Peyer's patch (tissue), 4 donors: Measurements from ENCODE around the gene GPR75. TPM values are rescaled to one million over a fixed set of nuclear protein-coding genes. Genes with fewer than 3 reads are reported as not detected.
"Not testable (repeated sequence)": the region's sequence is repeated elsewhere in the genome, so short reads cannot be mapped to it uniquely, and the experiment has no call there.

Experiments
- DNase-seq, 3 donors: peaks; one replicate each; pipeline ENCODE4 v3.0.0-alpha.2; 2017 to 2019
- H3K27ac ChIP-seq, 4 donors: fragments of 200-600 bp; sonication (generic); one replicate each; pipeline ENCODE4 v1.5.1; 2016 to 2019
- H3K27me3 ChIP-seq, 2 donors: fragments of 200-600 bp; sonication (generic); one replicate each; pipeline ENCODE4 v1.5.1; 2019
- H3K36me3 ChIP-seq, 3 donors: fragments of 200-600 bp; sonication (generic); one replicate each; pipeline ENCODE4 v1.5.1; 2016 to 2019
- H3K4me1 ChIP-seq, 4 donors: fragments of 200-600 bp; sonication (generic); one replicate each; pipeline ENCODE4 v1.5.1; 2016 to 2019
- H3K4me3 ChIP-seq, 4 donors: fragments of 200-600 bp; sonication (generic); 1 replicate in 3 of 4; 2 replicates in 1 of 4; pipeline ENCODE4 v1.5.1; 2016 to 2019; ENCODE audit warnings: mild to moderate bottlenecking in 1 of 4
- H3K9me3 ChIP-seq, 4 donors: fragments of 200-600 bp; sonication (generic); one replicate each; pipeline ENCODE4 v1.5.1; 2016 to 2019; ENCODE audit warnings: mild to moderate bottlenecking in 1 of 4
- POLR2A ChIP-seq, 2 donors: fragments of 450-650 bp; IDR thresholded peaks; one replicate each; pipeline ENCODE4 v1.5.1; 2017; ENCODE audit warnings: antibody characterized with exemption in 2 of 2, mild to moderate bottlenecking in 2 of 2, moderate library complexity in 2 of 2
- total RNA-seq, 4 donors: library from RNA; depleted of rRNA; stranded (reverse); fragments of >200 nt; gene quantifications; one replicate each; pipeline ENCODE4 v1.1.0, GENCODE V29; 2016
- TF ChIP-seq, protein P1 (sequence below), 6 experiments: fragments of 450-650 bp in 4 of 6; fragments of 200-600 bp in 2 of 6; sonication (generic) in 1 of 6; IDR thresholded peaks; one replicate each; pipeline ENCODE4 v1.5.1; 2017 to 2019; ENCODE audit warnings: antibody characterized with exemption in 6 of 6, mild to moderate bottlenecking in 3 of 6, moderate library complexity in 1 of 6

Gene GPR75
- total RNA-seq, 4 donors from 2014 or later = 2.5 to 25.6 (median 4.6) TPM

- not testable (repeated sequence) for DNase-seq, H3K27me3 ChIP-seq, H3K27ac ChIP-seq, H3K4me3 ChIP-seq, H3K9me3 ChIP-seq, H3K36me3 ChIP-seq, H3K4me1 ChIP-seq
- TF ChIP-seq, protein P1, sequence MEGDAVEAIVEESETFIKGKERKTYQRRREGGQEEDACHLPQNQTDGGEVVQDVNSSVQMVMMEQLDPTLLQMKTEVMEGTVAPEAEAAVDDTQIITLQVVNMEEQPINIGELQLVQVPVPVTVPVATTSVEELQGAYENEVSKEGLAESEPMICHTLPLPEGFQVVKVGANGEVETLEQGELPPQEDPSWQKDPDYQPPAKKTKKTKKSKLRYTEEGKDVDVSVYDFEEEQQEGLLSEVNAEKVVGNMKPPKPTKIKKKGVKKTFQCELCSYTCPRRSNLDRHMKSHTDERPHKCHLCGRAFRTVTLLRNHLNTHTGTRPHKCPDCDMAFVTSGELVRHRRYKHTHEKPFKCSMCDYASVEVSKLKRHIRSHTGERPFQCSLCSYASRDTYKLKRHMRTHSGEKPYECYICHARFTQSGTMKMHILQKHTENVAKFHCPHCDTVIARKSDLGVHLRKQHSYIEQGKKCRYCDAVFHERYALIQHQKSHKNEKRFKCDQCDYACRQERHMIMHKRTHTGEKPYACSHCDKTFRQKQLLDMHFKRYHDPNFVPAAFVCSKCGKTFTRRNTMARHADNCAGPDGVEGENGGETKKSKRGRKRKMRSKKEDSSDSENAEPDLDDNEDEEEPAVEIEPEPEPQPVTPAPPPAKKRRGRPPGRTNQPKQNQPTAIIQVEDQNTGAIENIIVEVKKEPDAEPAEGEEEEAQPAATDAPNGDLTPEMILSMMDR (IDR thresholded peaks at IDR 0.05) = peak in 4 of 6 experiments; percentile 12 to 48 (median 36)
These were observed 36.1 kb downstream of the GPR75 start for GRCh38 chr2:53823639-53824038.

DNA sequence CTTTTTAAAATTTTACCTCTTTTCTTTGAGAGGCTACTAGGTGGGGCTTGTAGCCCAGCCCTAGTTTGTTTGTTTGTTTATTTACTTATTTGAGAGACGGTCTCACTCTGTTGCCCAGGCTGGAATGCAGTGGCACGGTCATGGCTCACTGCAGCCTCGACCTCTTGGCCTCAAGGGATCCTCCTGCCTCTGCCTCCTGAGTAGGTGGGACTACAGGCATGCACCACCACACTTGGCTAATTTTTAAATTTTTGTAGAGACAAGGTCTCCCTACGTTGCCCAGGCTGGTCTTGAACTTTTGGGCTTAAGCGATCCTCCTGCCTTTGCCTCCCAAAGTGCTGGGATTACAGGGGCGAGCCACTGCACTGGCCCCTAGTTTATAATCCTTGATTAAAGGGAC lies 38.0 kb downstream of the GPR75 start:
- DNase-seq = no peak
- no peak overlapping the region for H3K27ac ChIP-seq
- H3K4me3 ChIP-seq = no peak overlapping the region
- no peaks in the 10 kb centered on the region for H3K27me3 ChIP-seq
- no peak for TF ChIP-seq POLR2A (IDR thresholded peaks at IDR 0.05)
- TF ChIP-seq, protein P1 (IDR thresholded peaks at IDR 0.05) = no peak
- peaks cover 0 to 5% (median 0%) of the 10 kb centered on the region in 4 donors for H3K4me1 ChIP-seq
- H3K36me3 ChIP-seq = peaks cover 0 to 18% (median 0%) of the 10 kb centered on the region in 3 donors
- no peaks in the 10 kb centered on the region for H3K9me3 ChIP-seq

DNA sequence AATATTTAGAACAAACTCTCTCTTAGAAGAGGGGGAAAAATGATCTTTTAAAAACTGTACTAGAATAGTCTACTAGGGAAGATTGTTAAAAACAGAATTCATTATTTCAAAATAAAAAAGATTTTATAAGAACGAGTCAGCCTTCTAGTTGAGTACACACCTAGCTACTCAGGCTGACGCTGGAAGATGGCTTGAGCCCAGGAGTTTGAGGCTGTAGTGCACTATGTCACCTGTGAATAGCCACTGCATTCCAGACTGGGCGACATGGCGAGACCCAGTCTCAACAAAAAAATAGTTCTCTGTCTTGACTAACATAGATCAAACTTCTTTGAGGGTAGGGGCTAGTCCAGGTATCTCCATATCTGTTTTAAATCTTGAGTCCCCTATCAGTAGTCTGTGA lies 39.1 kb downstream of the GPR75 start:
- H3K4me3 ChIP-seq = no peak overlapping the region
- DNase-seq = no peak
- peaks cover 0 to 28% (median 0%) of the 10 kb centered on the region in 3 donors for H3K36me3 ChIP-seq
- no peak overlapping the region for H3K27ac ChIP-seq
- TF ChIP-seq POLR2A (IDR thresholded peaks at IDR 0.05) = no peak
- TF ChIP-seq, protein P1 (IDR thresholded peaks at IDR 0.05) = no peak
- peaks cover 0 to 5% (median 0%) of the 10 kb centered on the region in 4 donors for H3K4me1 ChIP-seq
- H3K9me3 ChIP-seq = no peaks in the 10 kb centered on the region
- no peaks in the 10 kb centered on the region for H3K27me3 ChIP-seq

DNA sequence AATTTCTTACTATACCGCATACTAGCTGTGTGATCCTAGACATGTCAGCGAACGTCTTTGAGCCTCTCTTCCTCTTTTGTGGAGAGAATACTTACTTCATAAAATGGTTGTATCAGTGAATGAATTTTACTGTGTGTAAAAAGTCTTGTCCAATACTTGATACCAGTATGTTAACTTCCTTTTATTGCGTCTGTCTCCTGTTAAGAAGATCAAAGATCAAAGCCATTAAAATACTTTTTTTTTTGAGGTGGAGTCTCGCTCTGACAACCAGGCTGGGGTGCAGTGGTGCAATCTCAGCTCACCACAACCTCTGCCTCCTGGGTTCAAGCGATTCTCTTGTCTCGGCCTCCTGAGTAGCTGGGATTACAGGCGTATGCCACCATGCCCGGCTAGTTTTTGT lies 39.7 kb downstream of the GPR75 start:
- H3K9me3 ChIP-seq = no peaks in the 10 kb centered on the region
- H3K36me3 ChIP-seq = peaks cover 0 to 35% (median 0%) of the 10 kb centered on the region in 3 donors
- no peak overlapping the region for H3K4me3 ChIP-seq
- no peaks in the 10 kb centered on the region for H3K27me3 ChIP-seq
- peaks cover 0 to 5% (median 0%) of the 10 kb centered on the region in 4 donors for H3K4me1 ChIP-seq
- H3K27ac ChIP-seq = peak overlapping the region in 1 of 4 donors; percentile 33
- no peak for DNase-seq
- TF ChIP-seq, protein P1 (IDR thresholded peaks at IDR 0.05) = no peak
- no peak for TF ChIP-seq POLR2A (IDR thresholded peaks at IDR 0.05)

GRCh38 chr2:53819634-53820033 lies 40.1 kb downstream of the GPR75 start:
- Histone ChIP-seq H3K27me3 (no peaks in the 10 kb centered on the region), H3K27ac (peak overlapping the region in 1 of 4 donors; percentile 33), H3K9me3 (no peaks in the 10 kb centered on the region), H3K36me3 (peaks cover 0 to 39% (median 0%) of the 10 kb centered on the region in 3 donors), H3K4me3 (no peak overlapping the region), H3K4me1 (peaks cover 0 to 5% (median 0%) of the 10 kb centered on the region in 4 donors)
- no peak for DNase-seq
- TF ChIP-seq, protein P1 (IDR thresholded peaks at IDR 0.05) = no peak
- TF ChIP-seq POLR2A (IDR thresholded peaks at IDR 0.05) = no peak
